Neural crest cell (in vitro differentiated cells): ENCODE results near the gene MCHR2. TPM values are rescaled to one million over a fixed set of nuclear protein-coding genes. Genes with fewer than 3 reads are reported as not detected.

Source experiments
- DNase-seq: peaks from one replicate; pipeline ENCODE4 v3.0.0; 2021; ENCODE audit warnings: low read depth, mixed read lengths, low spot score
- H3K27ac Mint-ChIP-seq: one replicate; pipeline ENCODE4 v1.8.0; 2021; ENCODE audit warnings: mild to moderate bottlenecking, mixed read lengths; ENCODE audit not compliant: unreplicated experiment
- H3K27me3 Mint-ChIP-seq: 2 replicates; pipeline ENCODE4 v1.8.0; 2021; ENCODE audit warnings: low read depth, mild to moderate bottlenecking, mixed read lengths
- H3K36me3 Mint-ChIP-seq: 2 replicates; pipeline ENCODE4 v1.8.0; 2021; ENCODE audit warnings: low read depth, mild to moderate bottlenecking, mixed read lengths
- H3K4me1 Mint-ChIP-seq: 2 replicates; pipeline ENCODE4 v1.8.0; 2021; ENCODE audit warnings: mixed read lengths
- H3K4me3 Mint-ChIP-seq: one replicate; pipeline ENCODE4 v1.8.0; 2021; ENCODE audit warnings: mild to moderate bottlenecking, mixed read lengths
- H3K9me3 Mint-ChIP-seq: 2 replicates; pipeline ENCODE4 v1.8.0; 2021; ENCODE audit warnings: mixed read lengths
- total RNA-seq: library from RNA; stranded (reverse); gene quantifications from 2 replicates; pipeline ENCODE4 v1.2.1, GENCODE V29; 2021
- TF ChIP-seq, protein P1 (sequence below): fragments of 200-600 bp; sonication (generic); conservative IDR thresholded peaks from 2 replicates; pipeline ENCODE4 v1.5.0; 2021; ENCODE audit warnings: antibody characterized with exemption, mild to moderate bottlenecking

MCHR2 gene
- total RNA-seq, 1 donor from 2014 or later = not detected

DNA sequence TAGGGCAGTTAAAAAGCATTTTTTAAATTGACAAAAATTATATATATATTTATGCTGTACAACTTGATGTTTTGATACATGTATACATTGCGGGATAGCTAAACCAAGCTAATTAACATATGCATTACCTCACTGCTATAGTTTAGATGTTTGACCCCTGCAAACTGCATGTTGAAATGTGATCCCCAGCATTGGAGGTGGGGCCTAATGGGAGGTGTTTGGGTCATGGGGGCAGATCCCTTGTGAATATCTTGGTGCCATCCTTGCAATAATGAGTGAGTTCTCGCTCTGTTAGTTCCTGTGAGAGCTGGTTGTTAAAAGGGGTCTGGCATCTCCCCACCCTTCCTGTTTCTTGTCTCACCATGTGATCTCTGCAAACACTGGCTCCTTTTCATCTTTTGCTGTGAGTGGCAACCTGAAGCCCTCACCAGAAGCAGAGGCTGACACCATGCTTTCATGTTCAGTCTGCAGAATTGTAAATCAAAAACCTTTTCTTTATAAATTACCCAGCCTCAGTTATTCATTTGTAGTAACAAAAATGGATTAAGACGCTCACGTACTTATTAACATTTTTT, 111.8 kb downstream of the MCHR2 start:
- no peaks in the 10 kb centered on the region for H3K9me3 Mint-ChIP-seq

DNA sequence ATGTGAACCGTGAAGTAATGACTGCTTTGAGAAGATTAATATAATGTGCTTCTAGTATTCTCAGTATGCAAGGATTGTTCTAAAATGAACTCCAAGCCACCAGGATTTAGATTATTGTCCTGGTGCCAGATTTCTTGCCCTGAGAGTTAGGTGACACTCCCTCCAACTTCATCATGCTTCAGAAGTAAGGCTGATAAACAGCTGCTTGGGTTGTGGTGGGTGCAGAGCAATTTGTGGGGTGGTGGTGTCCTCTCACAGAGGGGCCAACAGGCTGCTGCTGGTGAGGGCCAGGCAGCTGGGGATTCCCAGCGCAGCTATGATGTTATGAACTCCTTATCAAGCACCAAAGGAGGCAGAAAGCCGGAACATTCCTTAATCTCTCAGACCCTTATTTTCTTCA, 114.6 kb downstream of the MCHR2 start:
- no peak overlapping the region for H3K27ac Mint-ChIP-seq
- peaks cover 23% of the 10 kb centered on the region for H3K4me1 Mint-ChIP-seq
- H3K27me3 Mint-ChIP-seq = no peaks in the 10 kb centered on the region
- no peaks in the 10 kb centered on the region for H3K9me3 Mint-ChIP-seq
- no peak overlapping the region for H3K4me3 Mint-ChIP-seq
- no peak for DNase-seq
- TF ChIP-seq, protein P1, sequence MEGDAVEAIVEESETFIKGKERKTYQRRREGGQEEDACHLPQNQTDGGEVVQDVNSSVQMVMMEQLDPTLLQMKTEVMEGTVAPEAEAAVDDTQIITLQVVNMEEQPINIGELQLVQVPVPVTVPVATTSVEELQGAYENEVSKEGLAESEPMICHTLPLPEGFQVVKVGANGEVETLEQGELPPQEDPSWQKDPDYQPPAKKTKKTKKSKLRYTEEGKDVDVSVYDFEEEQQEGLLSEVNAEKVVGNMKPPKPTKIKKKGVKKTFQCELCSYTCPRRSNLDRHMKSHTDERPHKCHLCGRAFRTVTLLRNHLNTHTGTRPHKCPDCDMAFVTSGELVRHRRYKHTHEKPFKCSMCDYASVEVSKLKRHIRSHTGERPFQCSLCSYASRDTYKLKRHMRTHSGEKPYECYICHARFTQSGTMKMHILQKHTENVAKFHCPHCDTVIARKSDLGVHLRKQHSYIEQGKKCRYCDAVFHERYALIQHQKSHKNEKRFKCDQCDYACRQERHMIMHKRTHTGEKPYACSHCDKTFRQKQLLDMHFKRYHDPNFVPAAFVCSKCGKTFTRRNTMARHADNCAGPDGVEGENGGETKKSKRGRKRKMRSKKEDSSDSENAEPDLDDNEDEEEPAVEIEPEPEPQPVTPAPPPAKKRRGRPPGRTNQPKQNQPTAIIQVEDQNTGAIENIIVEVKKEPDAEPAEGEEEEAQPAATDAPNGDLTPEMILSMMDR = no peak
- no peaks in the 10 kb centered on the region for H3K36me3 Mint-ChIP-seq

More for the DNA sequence above, 111.8 kb downstream of the MCHR2 start:
- Mint-ChIP-seq H3K36me3 (no peaks in the 10 kb centered on the region), H3K4me3 (no peak overlapping the region), H3K27ac (no peak overlapping the region), H3K27me3 (no peaks in the 10 kb centered on the region), H3K4me1 (peaks cover 23% of the 10 kb centered on the region)
- DNase-seq = no peak
- TF ChIP-seq, protein P1 = no peak

- Mint-ChIP-seq H3K4me1 (no peaks in the 10 kb centered on the region), H3K36me3 (no peaks in the 10 kb centered on the region), H3K27me3 (peaks cover 6% of the 10 kb centered on the region), H3K9me3 (no peaks in the 10 kb centered on the region), H3K4me3 (no peak overlapping the region), H3K27ac (no peak overlapping the region)
- TF ChIP-seq, protein P1 = no peak
- no peak for DNase-seq
Observed at GRCh38 chr6:99875068-99875467, 119.0 kb downstream of the MCHR2 start.

- Mint-ChIP-seq H3K27ac (no peak overlapping the region), H3K4me3 (no peak overlapping the region), H3K27me3 (peaks cover 17% of the 10 kb centered on the region), H3K36me3 (no peaks in the 10 kb centered on the region), H3K4me1 (peaks cover 5% of the 10 kb centered on the region), H3K9me3 (no peaks in the 10 kb centered on the region)
- no peak for DNase-seq
- TF ChIP-seq, protein P1 = no peak
Observed at GRCh38 chr6:99873084-99873483, 120.9 kb downstream of the MCHR2 start.

DNA sequence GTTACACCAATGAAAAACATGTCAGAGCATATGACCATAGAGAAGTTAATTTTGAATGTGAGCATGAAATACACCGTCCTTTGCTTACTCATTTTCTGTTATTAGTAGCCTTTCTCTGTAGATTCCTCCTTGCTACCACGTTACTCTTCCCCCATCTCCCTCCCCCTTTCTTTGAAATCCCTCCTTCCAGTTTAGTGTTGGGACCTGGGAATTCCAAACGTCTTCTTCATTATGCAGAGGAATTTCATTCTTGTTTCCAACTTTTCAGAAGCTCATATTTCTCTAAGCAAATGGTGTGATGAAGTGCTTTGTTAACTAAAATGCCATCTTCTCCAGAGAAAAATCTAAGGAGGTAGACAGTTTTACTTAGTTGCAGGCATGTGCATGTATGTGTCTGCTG, 122.4 kb downstream of the MCHR2 start:
- no peaks in the 10 kb centered on the region for H3K9me3 Mint-ChIP-seq
- H3K4me1 Mint-ChIP-seq = peaks cover 5% of the 10 kb centered on the region
- H3K4me3 Mint-ChIP-seq = no peak overlapping the region
- H3K36me3 Mint-ChIP-seq = no peaks in the 10 kb centered on the region
- TF ChIP-seq, protein P1 = no peak
- no peak for DNase-seq
- no peak overlapping the region for H3K27ac Mint-ChIP-seq
- peaks cover 25% of the 10 kb centered on the region for H3K27me3 Mint-ChIP-seq
